NCI-H2196 (cell line): Measurements from ENCODE around the gene SP100.
"Not testable (repeated sequence)": the region's sequence is repeated elsewhere in the genome, so short reads cannot be mapped to it uniquely, and the experiment has no call there.

ENCODE experiments used
- DNase-seq: peaks from one replicate; lab custom pipeline; 2025; ENCODE audit not compliant: unreplicated experiment; lab: John Stamatoyannopoulos, UW

Gene SP100

GRCh38 chr2:230416061-230416721 lies at the start of gene SP100:
Gene SP100, plus strand, starts transcription at chr2:230416201. Its CDS starts 96 bp downstream, at chr2:230416297.
- peak; percentile 8 for DNase-seq

DNA sequence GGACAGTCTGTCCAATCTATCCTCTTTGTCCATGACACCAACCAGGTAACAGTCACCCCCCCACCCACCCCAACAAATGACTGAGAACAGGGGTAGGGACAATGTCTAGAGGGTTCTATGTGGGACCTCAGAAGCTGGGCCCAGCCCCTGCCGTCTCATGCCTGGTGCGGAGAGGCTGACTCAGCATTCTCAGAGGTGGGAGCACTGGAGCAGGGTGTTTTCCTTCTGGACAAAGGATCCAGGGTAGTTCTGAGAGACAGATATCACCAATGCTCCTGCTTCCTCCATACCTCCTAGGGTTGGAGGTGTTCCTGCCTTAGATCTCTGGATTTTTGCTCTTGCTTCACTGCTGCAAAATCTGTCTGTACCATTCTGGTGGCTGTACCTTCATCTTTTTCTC lies 33.9 kb upstream of the SP100 start:
- no peak for DNase-seq

- DNase-seq: no peak
Observed at GRCh38 chr2:230383453-230383852, 32.5 kb upstream of the SP100 start.

- DNase-seq: no peak
Observed at GRCh38 chr2:230384986-230385385, 31.0 kb upstream of the SP100 start.

DNA sequence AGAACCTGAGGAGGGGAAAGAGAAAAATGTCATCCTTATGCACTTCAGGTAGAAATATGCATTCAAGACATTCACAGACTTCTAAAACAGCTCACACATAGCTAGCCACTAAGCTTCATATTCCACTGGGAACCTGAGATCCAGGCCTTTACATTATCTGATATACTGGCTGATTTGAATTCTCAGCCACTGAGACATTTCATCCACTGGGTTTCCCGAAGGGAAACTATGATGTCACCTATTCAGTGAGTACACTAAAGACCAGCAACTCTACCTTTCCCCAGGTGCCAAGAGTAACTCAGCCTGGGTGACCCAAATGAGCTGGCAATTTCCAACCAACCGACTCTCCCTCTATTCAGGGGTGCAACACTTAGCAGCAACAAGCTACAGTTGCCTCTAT lies 21.7 kb upstream of the SP100 start:
- no peak for DNase-seq

DNA sequence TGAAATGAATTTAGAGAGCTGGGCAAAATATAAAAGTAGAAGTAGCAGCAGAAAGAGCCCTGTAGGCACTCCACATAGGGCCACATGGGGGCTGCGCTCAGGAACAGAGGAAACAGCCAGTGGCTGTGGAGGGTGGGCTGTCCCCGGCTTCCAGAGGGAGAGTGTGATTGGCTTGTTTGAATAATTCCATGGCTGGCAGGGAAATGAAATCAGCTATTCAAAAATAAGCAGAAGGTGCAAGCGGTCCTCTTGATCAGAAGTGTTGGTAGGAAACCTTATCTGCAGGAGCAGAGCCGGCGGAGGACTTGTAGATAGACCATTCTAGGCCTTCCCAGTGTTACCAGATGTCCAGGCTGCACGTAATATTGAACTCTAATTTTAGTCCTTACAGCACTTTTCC lies 17.3 kb upstream of the SP100 start:
- not testable (repeated sequence) for DNase-seq

GRCh38 chr2:230400041-230400440 lies 16.0 kb upstream of the SP100 start:
- no peak for DNase-seq

GRCh38 chr2:230400454-230400853 lies 15.5 kb upstream of the SP100 start:
- DNase-seq: no peak

GRCh38 chr2:230401026-230401425 lies 15.0 kb upstream of the SP100 start:
- DNase-seq: not testable (repeated sequence)

- DNase-seq: no peak
Observed at GRCh38 chr2:230403746-230404145, 12.3 kb upstream of the SP100 start.

DNA sequence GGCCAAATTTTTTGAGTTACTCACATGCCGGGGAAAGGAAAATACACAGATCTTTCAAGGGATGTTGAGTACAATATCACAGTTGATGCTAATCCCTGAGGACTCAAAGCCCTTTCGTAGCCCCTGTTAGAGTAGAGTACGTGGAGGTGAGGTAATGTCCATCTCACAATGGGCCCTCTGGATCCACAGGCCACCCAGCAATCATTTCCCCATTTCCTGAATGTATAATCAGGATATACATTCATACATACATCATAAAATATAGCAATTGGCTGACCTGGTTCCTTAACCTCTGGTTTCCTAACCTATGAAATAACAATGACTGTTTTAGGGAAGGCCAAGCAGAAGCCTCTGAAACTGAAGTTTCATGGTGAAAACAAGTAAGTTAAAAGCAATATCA lies 10.2 kb upstream of the SP100 start:
- no peak for DNase-seq

DNA sequence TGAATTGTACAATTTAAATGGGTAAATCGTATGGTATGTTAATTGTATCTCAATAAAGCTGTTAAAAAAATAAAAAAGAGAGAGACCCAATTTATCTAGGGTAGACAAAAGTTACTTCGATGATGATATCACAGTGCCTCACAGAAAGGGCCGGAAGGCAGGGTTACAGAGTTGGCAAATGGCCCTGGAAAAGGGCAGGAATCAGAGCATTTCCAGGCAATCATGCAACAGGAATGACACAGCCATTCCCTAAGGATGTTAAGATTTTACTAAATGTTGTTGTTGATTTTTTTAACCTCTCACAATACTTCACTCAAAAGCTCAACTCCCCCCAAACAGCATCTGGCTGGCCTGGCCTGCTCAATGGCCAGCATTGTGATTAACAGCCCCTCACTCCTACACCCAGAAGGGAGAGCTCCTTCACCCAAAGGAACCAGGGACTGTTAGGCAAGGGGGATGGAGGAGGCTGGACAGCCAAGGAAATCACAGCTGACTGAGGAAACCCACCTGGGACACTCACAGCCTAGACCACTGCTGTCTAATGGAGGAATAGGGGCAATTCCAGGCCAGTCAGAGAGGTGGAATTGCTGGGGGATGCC lies 7.7 kb upstream of the SP100 start:
- no peak for DNase-seq

DNA sequence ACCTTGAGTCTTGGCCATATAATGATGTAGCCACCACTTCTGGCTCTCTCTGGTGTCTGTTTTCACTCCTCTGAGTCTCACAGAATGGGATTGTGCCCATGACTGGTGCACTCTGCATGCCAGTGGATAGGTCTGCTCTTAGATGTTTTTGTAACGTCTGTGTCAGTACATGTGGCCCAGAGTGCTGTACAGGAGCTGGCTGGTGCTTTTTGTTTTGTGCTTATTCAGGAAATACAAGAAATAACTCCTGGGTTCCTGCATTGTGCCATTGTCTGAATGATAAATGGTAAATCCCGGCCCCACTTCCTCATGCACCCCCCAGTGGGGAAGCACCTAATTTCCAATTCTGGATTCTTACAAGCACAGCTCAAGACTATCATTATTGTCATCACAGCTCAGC lies 6.7 kb upstream of the SP100 start:
- not testable (repeated sequence) for DNase-seq

DNA sequence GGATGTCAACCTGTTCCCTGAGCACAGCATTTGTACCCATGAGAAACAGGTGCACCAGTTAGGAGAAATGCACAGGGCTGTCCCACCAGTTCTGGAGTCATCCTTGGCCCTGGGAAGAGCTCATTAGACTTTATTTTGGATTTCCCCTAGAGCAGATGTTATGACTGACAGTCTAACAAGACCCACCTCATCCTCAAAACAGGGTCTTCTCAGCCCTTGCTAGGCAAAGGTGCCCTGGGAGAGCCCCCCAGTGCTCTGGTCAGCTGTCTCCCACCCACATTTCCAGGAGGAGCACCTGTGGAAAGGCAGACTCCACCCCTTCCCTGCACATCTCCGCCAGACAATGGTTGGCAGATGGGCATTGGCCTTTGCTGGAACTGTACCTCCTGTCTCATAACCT lies 5.7 kb upstream of the SP100 start:
- no peak for DNase-seq

GRCh38 chr2:230410861-230411569 lies 5.0 kb upstream of the SP100 start:
- no peak for DNase-seq

GRCh38 chr2:230411570-230412370 lies 4.2 kb upstream of the SP100 start:
- peak; percentile 28 for DNase-seq

DNA sequence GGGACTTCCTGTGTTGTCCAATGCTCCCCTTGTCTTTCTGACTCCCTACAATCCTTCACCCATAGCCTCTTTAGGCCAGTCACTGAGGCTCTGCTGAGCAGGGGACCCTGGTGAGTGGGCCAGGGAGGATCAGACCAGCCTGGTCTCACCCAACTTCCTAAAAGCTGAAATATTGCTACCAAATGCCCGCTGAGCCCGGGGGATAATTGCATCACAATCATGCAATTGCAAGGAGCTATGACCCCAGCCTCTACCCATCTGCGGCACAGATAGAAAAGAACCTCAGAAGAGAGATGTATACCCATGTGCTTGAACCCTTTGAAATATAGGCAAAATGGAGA lies 3.7 kb upstream of the SP100 start:
- no peak for DNase-seq

GRCh38 chr2:230412846-230413245 lies 3.2 kb upstream of the SP100 start:
- no peak for DNase-seq

DNA sequence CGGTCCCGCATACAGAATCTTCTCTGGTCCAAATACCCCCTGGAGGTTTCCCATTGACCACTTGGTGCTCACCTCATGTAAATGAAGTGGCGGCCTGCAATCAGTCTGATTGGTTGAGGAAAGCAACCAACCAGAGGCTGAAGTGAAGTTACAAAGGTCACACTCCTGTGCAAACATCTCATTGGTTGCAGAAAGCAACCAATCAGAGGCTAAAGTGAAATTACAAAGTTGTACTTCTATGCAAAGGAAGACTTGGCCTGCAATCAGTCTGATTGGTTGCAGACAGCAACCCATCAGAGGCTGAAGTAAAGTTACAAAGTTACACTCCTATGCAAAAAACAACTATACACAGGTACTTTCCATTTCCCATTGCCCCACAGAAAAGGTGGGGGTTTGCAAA lies 2.5 kb upstream of the SP100 start:
- DNase-seq: no peak

DNA sequence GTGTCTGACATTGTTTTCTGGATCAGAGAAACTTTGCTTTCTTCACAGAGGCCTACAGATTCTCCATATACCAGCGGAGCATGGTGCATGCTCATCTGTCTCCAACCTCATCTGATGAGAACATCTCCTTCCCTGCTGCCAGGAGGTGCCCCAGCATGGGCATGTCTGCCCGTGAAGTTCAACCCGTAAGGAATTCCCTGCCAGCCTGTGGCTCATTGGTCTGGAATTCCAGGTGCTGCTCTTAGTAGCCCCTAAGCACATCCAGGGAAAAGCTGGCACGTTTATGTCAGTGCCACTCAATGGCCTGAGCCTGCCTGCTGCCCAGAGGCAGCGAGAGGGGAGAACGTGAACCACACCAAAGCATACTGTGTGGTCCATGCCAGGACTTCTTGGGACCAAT lies 1.7 kb upstream of the SP100 start:
- no peak for DNase-seq

DNA sequence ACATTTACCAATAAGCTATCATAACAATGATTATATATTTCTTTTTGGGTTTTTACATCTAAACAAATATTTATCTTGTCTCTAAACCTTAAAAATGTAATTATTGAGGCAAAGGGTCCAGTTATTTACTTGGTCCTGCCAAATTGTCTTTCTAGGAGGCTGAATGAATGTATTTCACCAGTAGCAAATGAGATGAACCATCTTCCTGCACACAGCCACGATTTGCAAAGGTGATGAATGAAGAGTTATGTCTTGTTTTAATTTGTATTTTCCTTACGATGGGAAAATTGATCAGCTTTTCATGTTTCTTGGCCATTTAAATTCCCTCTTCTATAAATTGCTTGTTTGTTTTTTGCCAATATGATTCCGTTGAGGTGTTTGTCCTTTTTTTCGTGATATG lies 1.4 kb downstream of the SP100 start:
- DNase-seq: no peak
